Ascending aorta (tissue), 2 donors: Measurements from ENCODE around the gene LFNG. TPM values are rescaled to one million over a fixed set of nuclear protein-coding genes. Genes with fewer than 3 reads are reported as not detected.

Experiments used
- DNase-seq, 2 donors: peaks; one replicate each; pipeline ENCODE4 v3.0.0-alpha.2; 2019; ENCODE audit warnings: low spot score in 2 of 2
- H3K27ac ChIP-seq, 2 donors: fragments of 200-600 bp; sonication (generic); one replicate each; pipeline ENCODE4 v1.5.1; 2016 to 2017; ENCODE audit warnings: mild to moderate bottlenecking in 1 of 2
- H3K27me3 ChIP-seq: fragments of 200-600 bp; sonication (generic); one replicate; pipeline ENCODE4 v1.5.1; 2017
- H3K36me3 ChIP-seq, 2 donors: fragments of 200-600 bp; sonication (generic); one replicate each; pipeline ENCODE4 v1.5.1; 2016
- H3K4me1 ChIP-seq, 2 donors: fragments of 200-600 bp; sonication (generic); one replicate each; pipeline ENCODE4 v1.5.1; 2016 to 2017; ENCODE audit warnings: mild to moderate bottlenecking in 1 of 2
- H3K4me3 ChIP-seq, 2 donors: fragments of 200-600 bp; sonication (generic); one replicate each; pipeline ENCODE4 v1.5.1; 2016 to 2017; ENCODE audit warnings: mild to moderate bottlenecking in 1 of 2
- H3K9me3 ChIP-seq, 2 donors: fragments of 200-600 bp; sonication (generic); one replicate each; pipeline ENCODE4 v1.5.1; 2016
- CTCF ChIP-seq, 3 experiments: fragments of 200-600 bp in 2 of 3; fragments of 450-650 bp in 1 of 3; sonication (generic) in 2 of 3; IDR thresholded peaks; one replicate each; pipeline ENCODE4 v1.5.1; 2016 to 2019; ENCODE audit warnings: antibody characterized with exemption in 3 of 3, mild to moderate bottlenecking in 1 of 3, moderate library complexity in 1 of 3
- intact Hi-C: fragments of 100-400 bp; cut with DNase I; formaldehyde crosslinking; loops from one replicate; pipeline ENCODE4 v1.15.1; 2023
- total RNA-seq: library from RNA; depleted of rRNA; stranded (reverse); fragments of >200 nt; gene quantifications from one replicate; pipeline ENCODE4 v1.1.0, GENCODE V29; 2016

LFNG gene
- total RNA-seq, 1 donor from 2014 or later, result 102 TPM

- no peak for TF ChIP-seq CTCF (IDR thresholded peaks at IDR 0.05)
- no peaks in the 10 kb centered on the region for H3K36me3 ChIP-seq
- DNase-seq, result no peak
- H3K4me3 ChIP-seq, result no peak overlapping the region
- intact Hi-C loops, result no loop called here
- H3K9me3 ChIP-seq, result no peaks in the 10 kb centered on the region
- H3K27me3 ChIP-seq, result no peaks in the 10 kb centered on the region
- no peak overlapping the region for H3K27ac ChIP-seq
- H3K4me1 ChIP-seq, result no peaks in the 10 kb centered on the region
Observed at GRCh38 chr7:2566348-2566889, 46.8 kb downstream of the LFNG start.

- Histone ChIP-seq H3K27ac (no peak overlapping the region), H3K4me1 (no peaks in the 10 kb centered on the region), H3K27me3 (no peaks in the 10 kb centered on the region), H3K4me3 (no peak overlapping the region), H3K9me3 (no peaks in the 10 kb centered on the region), H3K36me3 (peaks cover 1 to 2% of the 10 kb centered on the region in 2 donors)
- DNase-seq, result no peak
- TF ChIP-seq CTCF (IDR thresholded peaks at IDR 0.05), result no peak
- intact Hi-C loops, result loop anchor here (1.0 kb wide), 1 partner anchor 114 kb away; no protein-coding TSS in a partner anchor
Observed at GRCh38 chr7:2566890-2567678, 47.5 kb downstream of the LFNG start.

- H3K9me3 ChIP-seq, result no peaks in the 10 kb centered on the region
- peak; percentile 36 to 57 (median 38) for TF ChIP-seq CTCF (IDR thresholded peaks at IDR 0.05)
- no peaks in the 10 kb centered on the region for H3K4me1 ChIP-seq
- intact Hi-C loops, result loop anchor here (1.0 kb wide), 1 partner anchor 114 kb away; no protein-coding TSS in a partner anchor
- H3K27ac ChIP-seq, result no peak overlapping the region
- DNase-seq, result no peak
- peaks cover 7 to 8% of the 10 kb centered on the region in 2 donors for H3K36me3 ChIP-seq
- no peak overlapping the region for H3K4me3 ChIP-seq
- H3K27me3 ChIP-seq, result no peaks in the 10 kb centered on the region
Observed at GRCh38 chr7:2567679-2568278, 48.2 kb downstream of the LFNG start.

- intact Hi-C loops, result no loop called here
- Histone ChIP-seq H3K36me3 (peaks cover 12 to 13% of the 10 kb centered on the region in 2 donors), H3K4me1 (no peaks in the 10 kb centered on the region), H3K27ac (no peak overlapping the region), H3K9me3 (no peaks in the 10 kb centered on the region), H3K27me3 (no peaks in the 10 kb centered on the region), H3K4me3 (no peak overlapping the region)
- no peak for DNase-seq
- TF ChIP-seq CTCF (IDR thresholded peaks at IDR 0.05), result no peak
Observed at GRCh38 chr7:2568521-2569223, 49.1 kb downstream of the LFNG start.

- DNase-seq, result no peak
- no peaks in the 10 kb centered on the region for H3K9me3 ChIP-seq
- H3K36me3 ChIP-seq, result peaks cover 13 to 19% of the 10 kb centered on the region in 2 donors
- no peak for TF ChIP-seq CTCF (IDR thresholded peaks at IDR 0.05)
- intact Hi-C loops, result no loop called here
- H3K4me1 ChIP-seq, result no peaks in the 10 kb centered on the region
- H3K27me3 ChIP-seq, result no peaks in the 10 kb centered on the region
- no peak overlapping the region for H3K4me3 ChIP-seq
- H3K27ac ChIP-seq, result no peak overlapping the region
Observed at GRCh38 chr7:2569421-2569820, 49.8 kb downstream of the LFNG start.
